H9 (cell line): ENCODE results near the gene CCNYL1. TPM values are rescaled to one million over a fixed set of nuclear protein-coding genes. Genes with fewer than 3 reads are reported as not detected.

Source experiments
- DNase-seq: peaks from one replicate; pipeline ENCODE4 v3.0.0-alpha.2; 2017
- H2AFZ ChIP-seq: one replicate; pipeline ENCODE4 v1.6.1; 2013; ENCODE audit warnings: mild to moderate bottlenecking, low read length, control low read depth, moderate library complexity
- H2AK5ac ChIP-seq: 2 replicates; pipeline ENCODE4 v1.6.1; 2013; ENCODE audit warnings: low read length, control low read depth, mixed read lengths; ENCODE audit not compliant: insufficient read length
- H2BK120ac ChIP-seq: one replicate; pipeline ENCODE4 v1.6.1; 2013; ENCODE audit warnings: low read depth, mild to moderate bottlenecking, low read length, control low read depth, inconsistent platforms; ENCODE audit not compliant: poor library complexity, severe bottlenecking
- H2BK12ac ChIP-seq: 2 replicates; pipeline ENCODE4 v1.6.1; 2013; ENCODE audit warnings: low read length, control low read depth, mixed read lengths, low read depth; ENCODE audit not compliant: insufficient read length
- H2BK15ac ChIP-seq: 2 replicates; pipeline ENCODE4 v1.6.1; 2013; ENCODE audit warnings: low read depth, low read length, control low read depth
- H2BK20ac ChIP-seq: one replicate; pipeline ENCODE4 v1.6.1; 2013; ENCODE audit warnings: low read depth, mild to moderate bottlenecking, low read length, control low read depth, inconsistent platforms; ENCODE audit not compliant: poor library complexity, severe bottlenecking
- H2BK5ac ChIP-seq: 2 replicates; pipeline ENCODE4 v1.6.1; 2013; ENCODE audit warnings: low read length, control low read depth, mixed read lengths; ENCODE audit not compliant: insufficient read length
- H3K14ac ChIP-seq: 2 replicates; pipeline ENCODE4 v1.6.1; 2013; ENCODE audit warnings: low read length, control low read depth; ENCODE audit not compliant: insufficient read depth
- H3K18ac ChIP-seq: 2 replicates; pipeline ENCODE4 v1.6.1; 2013; ENCODE audit warnings: low read depth, mild to moderate bottlenecking, mixed read lengths, low read length, control low read depth; ENCODE audit not compliant: insufficient read length
- H3K23ac ChIP-seq: 2 replicates; pipeline ENCODE4 v1.6.1; 2013; ENCODE audit warnings: low read length, control low read depth, mixed read lengths, low read depth; ENCODE audit not compliant: insufficient read length
- H3K23me2 ChIP-seq: 2 replicates; pipeline ENCODE4 v1.6.1; 2013; ENCODE audit warnings: low read depth, mild to moderate bottlenecking, mixed read lengths, low read length, control low read depth; ENCODE audit not compliant: insufficient read length, poor library complexity, severe bottlenecking
- H3K27ac ChIP-seq: 2 replicates; pipeline ENCODE4 v1.5.1; 2013; ENCODE audit warnings: low read length, control low read depth, mixed read lengths, low read depth; ENCODE audit not compliant: insufficient read length
- H3K27me3 ChIP-seq: 2 replicates; pipeline ENCODE4 v1.6.1; 2013; ENCODE audit warnings: low read length, control low read depth, inconsistent platforms; ENCODE audit not compliant: insufficient read depth
- H3K4ac ChIP-seq: 2 replicates; pipeline ENCODE4 v1.6.1; 2013; ENCODE audit warnings: low read depth, mild to moderate bottlenecking, control low read depth, inconsistent platforms, low read length, moderate library complexity
- H3K4me1 ChIP-seq: 2 replicates; pipeline ENCODE4 v1.6.1; 2013; ENCODE audit warnings: low read length, control low read depth, inconsistent platforms; ENCODE audit not compliant: insufficient read depth
- H3K4me2 ChIP-seq: 2 replicates; pipeline ENCODE4 v1.6.1; 2013; ENCODE audit warnings: low read length, control low read depth, mixed read lengths; ENCODE audit not compliant: insufficient read length, insufficient read depth
- H3K56ac ChIP-seq: 2 replicates; pipeline ENCODE4 v1.6.1; 2013; ENCODE audit warnings: low read depth, mild to moderate bottlenecking, mixed read lengths, low read length, control low read depth; ENCODE audit not compliant: insufficient read length
- H3K79me1 ChIP-seq: 2 replicates; pipeline ENCODE4 v1.6.1; 2013; ENCODE audit warnings: low read depth, mild to moderate bottlenecking, moderate library complexity, low read length, control low read depth, inconsistent platforms; ENCODE audit not compliant: insufficient read depth, poor library complexity, severe bottlenecking
- H3K79me2 ChIP-seq: 2 replicates; pipeline ENCODE4 v1.6.1; 2013; ENCODE audit warnings: low read length, control low read depth, inconsistent platforms; ENCODE audit not compliant: insufficient read depth
- H3K9ac ChIP-seq: 2 replicates; pipeline ENCODE4 v1.6.1; 2013; ENCODE audit warnings: low read length, control low read depth, mixed read lengths; ENCODE audit not compliant: insufficient read length; ENCODE audit errors: extremely low read depth
- H3K9me3 ChIP-seq: one replicate; pipeline ENCODE4 v1.6.1; 2013; ENCODE audit warnings: low read depth, low read length, inconsistent platforms; ENCODE audit not compliant: control insufficient read depth
- H3T11ph ChIP-seq: one replicate; pipeline ENCODE4 v1.6.1; 2013; ENCODE audit warnings: mild to moderate bottlenecking, low read length, control low read depth, inconsistent platforms
- H4K20me1 ChIP-seq: one replicate; pipeline ENCODE4 v1.6.1; 2013; ENCODE audit not compliant: control insufficient read depth, insufficient read length, insufficient read depth
- H4K5ac ChIP-seq: 2 replicates; pipeline ENCODE4 v1.6.1; 2013; ENCODE audit warnings: low read depth, mild to moderate bottlenecking, mixed read lengths, low read length, control low read depth; ENCODE audit not compliant: insufficient read length
- H4K8ac ChIP-seq: replicated peaks from 2 replicates; pipeline ENCODE4 v1.6.1; 2013; ENCODE audit warnings: low read length, control low read depth, mixed read lengths, low read depth; ENCODE audit not compliant: insufficient read length
- H4K91ac ChIP-seq: 2 replicates; pipeline ENCODE4 v1.6.1; 2013; ENCODE audit warnings: low read depth, mild to moderate bottlenecking, moderate library complexity, mixed read lengths, low read length, control low read depth; ENCODE audit not compliant: insufficient read length
- H3K27ac Mint-ChIP-seq, 3 experiments: 2 replicates in 2 of 3; 3 replicates in 1 of 3; pipeline ENCODE4 v1.8.0; 2020 to 2021; ENCODE audit warnings: mixed read lengths in 3 of 3, mild to moderate bottlenecking in 1 of 3, moderate library complexity in 1 of 3
- H3K27me3 Mint-ChIP-seq: 2 replicates; pipeline ENCODE4 v1.8.0; 2021; ENCODE audit warnings: low read depth, mild to moderate bottlenecking, moderate library complexity, mixed read lengths
- H3K36me3 Mint-ChIP-seq, 3 experiments: 2 replicates in 2 of 3; 3 replicates in 1 of 3; pipeline ENCODE4 v1.8.0; 2020 to 2021; ENCODE audit warnings: low read depth in 3 of 3, mixed read lengths in 3 of 3; ENCODE audit not compliant: insufficient read depth in 1 of 3
- H3K4me1 Mint-ChIP-seq, 2 experiments: 2 replicates each; pipeline ENCODE4 v1.8.0; 2020; ENCODE audit warnings: mixed read lengths in 2 of 2
- H3K4me3 Mint-ChIP-seq, 2 experiments: 2 replicates in 1 of 2; 3 replicates in 1 of 2; pipeline ENCODE4 v1.8.0; 2020 to 2021; ENCODE audit warnings: mild to moderate bottlenecking in 2 of 2, mixed read lengths in 2 of 2, moderate library complexity in 1 of 2
- H3K9me3 Mint-ChIP-seq, 2 experiments: 2 replicates in 1 of 2; 3 replicates in 1 of 2; pipeline ENCODE4 v1.8.0; 2020; ENCODE audit warnings: mild to moderate bottlenecking in 2 of 2, mixed read lengths in 2 of 2, moderate library complexity in 1 of 2
- CTCF ChIP-seq: fragments of 200-600 bp; sonication (generic); conservative IDR thresholded peaks from 3 replicates; pipeline ENCODE4 v1.8.0; 2021; ENCODE audit warnings: antibody characterized with exemption, mild to moderate bottlenecking
- WGBS: extraction: QIAGEN DNeasy Blood & Tissue Kit; methylation state at CpG from one replicate; pipeline ENCODE4 v1.1.7; 2013; ENCODE audit warnings: missing lambda C conversion rate, low lambda C conversion rate, mixed read lengths; ENCODE audit not compliant: insufficient read length; ENCODE audit errors: extremely low coverage; 5-methylcytosine and 5-hydroxymethylcytosine counted together
- total RNA-seq: library from RNA; stranded (reverse); gene quantifications from 2 replicates; pipeline ENCODE4 v1.2.1, GENCODE V29; 2021

Gene CCNYL1
- total RNA-seq, 1 experiment from 2014 or later = 27.0 TPM

GRCh38 chr2:207692206-207693065 is 19.0 kb upstream of the CCNYL1 start:
- Histone ChIP-seq H3K18ac (no peak overlapping the region), H3K4ac (no peak overlapping the region), H2BK120ac (no peak overlapping the region), H3K79me1 (no peaks in the 10 kb centered on the region), H3T11ph (no peak overlapping the region), H4K91ac (no peak overlapping the region), H3K27ac (no peak overlapping the region), H2BK15ac (no peak overlapping the region), H3K56ac (no peak overlapping the region), H4K5ac (no peak overlapping the region), H4K20me1 (no peaks in the 10 kb centered on the region), H2AK5ac (no peak overlapping the region), H3K9me3 (no peaks in the 10 kb centered on the region), H2BK12ac (no peak overlapping the region), H3K23ac (no peak overlapping the region), H2BK5ac (no peak overlapping the region), H3K14ac (no peak overlapping the region), H3K27me3 (no peaks in the 10 kb centered on the region), H3K23me2 (no peaks in the 10 kb centered on the region), H3K4me1 (no peaks in the 10 kb centered on the region), H4K8ac (no peak overlapping the region), H3K4me2 (no peak overlapping the region), H3K79me2 (no peaks in the 10 kb centered on the region), H2AFZ (no peak overlapping the region), H3K9ac (no peak overlapping the region), H2BK20ac (no peak overlapping the region)
- TF ChIP-seq CTCF = peak; percentile 85
- WGBS = no CpG with 5 or more reads among the region's 7 CpGs
- Mint-ChIP-seq H3K36me3 (no peaks in the 10 kb centered on the region), H3K9me3 (no peaks in the 10 kb centered on the region; a peak in 1 of 5 replicates), H3K27me3 (no peaks in the 10 kb centered on the region), H3K4me1 (peaks cover 0 to 3% of the 10 kb centered on the region in 2 experiments; a peak in 2 of 4 replicates), H3K4me3 (no peak overlapping the region), H3K27ac (no peak overlapping the region; a peak in 1 of 7 replicates)
- peak; percentile 69 for DNase-seq
